Esophagus muscularis mucosa (tissue), 4 donors: ENCODE measurements around the gene TRIM59. TPM values are rescaled to one million over a fixed set of nuclear protein-coding genes. Genes with fewer than 3 reads are reported as not detected.

Experiments used
- DNase-seq: peaks from one replicate; pipeline ENCODE4 v3.0.0-alpha.2; 2017; ENCODE audit errors: extremely low spot score
- H3K27ac ChIP-seq, 4 donors: fragments of 200-600 bp; sonication (generic); replicated peaks in 1 of 4; 1 replicate in 3 of 4; 2 replicates in 1 of 4; pipeline ENCODE4 v1.5.1; 2016 to 2019; ENCODE audit warnings: mild to moderate bottlenecking in 1 of 4
- H3K27me3 ChIP-seq, 4 donors: fragments of 200-600 bp; sonication (generic); one replicate each; pipeline versions ENCODE4 v1.5.1 to v1.6.0; 2016 to 2019
- H3K36me3 ChIP-seq, 4 donors: fragments of 200-600 bp; sonication (generic); one replicate each; pipeline ENCODE4 v1.5.1; 2016 to 2019
- H3K4me1 ChIP-seq, 4 donors: fragments of 200-600 bp; sonication (generic); one replicate each; pipeline ENCODE4 v1.5.1; 2016 to 2019
- H3K4me3 ChIP-seq, 4 donors: fragments of 200-600 bp; sonication (generic); 1 replicate in 2 of 4; 2 replicates in 2 of 4; pipeline ENCODE4 v1.5.1; 2016 to 2019; ENCODE audit warnings: mild to moderate bottlenecking in 4 of 4, moderate library complexity in 1 of 4
- H3K9me3 ChIP-seq, 4 donors: fragments of 200-600 bp; sonication (generic); 1 replicate in 3 of 4; 2 replicates in 1 of 4; pipeline ENCODE4 v1.5.1; 2016 to 2019
- CTCF ChIP-seq, 3 experiments: fragments of 200-600 bp in 2 of 3; fragments of 450-650 bp in 1 of 3; sonication (generic) in 2 of 3; IDR thresholded peaks; one replicate each; pipeline ENCODE4 v1.5.1; 2017 to 2019; ENCODE audit warnings: antibody characterized with exemption in 3 of 3, mild to moderate bottlenecking in 2 of 3, moderate library complexity in 1 of 3
- EP300 ChIP-seq: sonication (generic); formaldehyde crosslinking; IDR thresholded peaks from one replicate; pipeline ENCODE4 v1.6.1; 2017; ENCODE audit warnings: antibody characterized with exemption
- POLR2A ChIP-seq: fragments of 450-650 bp; IDR thresholded peaks from one replicate; pipeline ENCODE4 v1.6.1; 2017; ENCODE audit warnings: antibody characterized with exemption, moderate library complexity, mild to moderate bottlenecking, low read depth
- POLR2AphosphoS5 ChIP-seq, 2 donors: sonication (generic); formaldehyde crosslinking; IDR thresholded peaks; one replicate each; pipeline ENCODE4 v1.6.1; 2017; ENCODE audit warnings: antibody characterized with exemption in 2 of 2
- WGBS: methylation state at CpG from one replicate; pipeline ENCODE4 v1.1.5; 2018; 5-methylcytosine and 5-hydroxymethylcytosine counted together
- intact Hi-C: fragments of 100-400 bp; cut with DNase I; formaldehyde crosslinking; loops from one replicate; pipeline ENCODE4 v1.15.1; 2023
- total RNA-seq, 4 donors: library from RNA; depleted of rRNA; stranded (reverse); fragments of >200 nt; gene quantifications; one replicate each; pipeline versions ENCODE4 v1.1.0 to v1.2.1, GENCODE V29; 2016

TRIM59 gene
- total RNA-seq, 4 donors from 2014 or later: 1.3 to 3.8 (median 1.9) TPM

DNA sequence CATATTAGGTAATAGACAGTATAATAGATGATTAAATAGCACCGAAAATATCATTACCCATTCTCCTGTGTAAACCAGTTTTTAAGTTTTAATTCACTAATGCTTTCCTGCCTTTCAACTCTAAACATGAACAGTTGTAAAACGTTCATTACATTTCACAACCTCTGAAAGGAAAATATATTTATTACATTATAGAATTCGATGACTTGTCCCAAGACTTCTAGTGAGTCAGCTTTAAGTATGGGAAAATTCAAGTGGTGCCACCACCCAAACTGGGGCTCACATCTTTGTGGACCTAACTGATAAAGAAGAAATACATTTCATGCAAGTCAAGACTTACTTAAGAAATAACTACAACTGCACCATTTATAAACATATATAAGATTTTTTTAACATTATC is 2.0 kb downstream of the TRIM59 start:
- TF ChIP-seq CTCF (IDR thresholded peaks at IDR 0.05): no peak
- TF ChIP-seq EP300: no peak
- TF ChIP-seq POLR2AphosphoS5 (IDR thresholded peaks at IDR 0.05): no peak
- no peak for TF ChIP-seq POLR2A
- peaks cover 0 to 11% (median 0%) of the 10 kb centered on the region in 4 donors for H3K9me3 ChIP-seq
- H3K27ac ChIP-seq: no peak overlapping the region
- no peak overlapping the region for H3K4me3 ChIP-seq
- H3K4me1 ChIP-seq: peaks cover 14 to 27% (median 21%) of the 10 kb centered on the region in 4 donors
- intact Hi-C loops: no loop called here
- no peaks in the 10 kb centered on the region for H3K36me3 ChIP-seq
- 48% methylated on average over 3 of the region's 3 CpGs for WGBS
- peaks cover 0 to 22% (median 5%) of the 10 kb centered on the region in 4 donors for H3K27me3 ChIP-seq
- DNase-seq: no peak

GRCh38 chr3:160446522-160447056 is 3.0 kb downstream of the TRIM59 start:
- 93% methylated on average over 13 of the region's 13 CpGs for WGBS
- no peak for TF ChIP-seq POLR2A
- no peak for TF ChIP-seq POLR2AphosphoS5 (IDR thresholded peaks at IDR 0.05)
- no peak for TF ChIP-seq EP300
- TF ChIP-seq CTCF (IDR thresholded peaks at IDR 0.05): no peak

DNA sequence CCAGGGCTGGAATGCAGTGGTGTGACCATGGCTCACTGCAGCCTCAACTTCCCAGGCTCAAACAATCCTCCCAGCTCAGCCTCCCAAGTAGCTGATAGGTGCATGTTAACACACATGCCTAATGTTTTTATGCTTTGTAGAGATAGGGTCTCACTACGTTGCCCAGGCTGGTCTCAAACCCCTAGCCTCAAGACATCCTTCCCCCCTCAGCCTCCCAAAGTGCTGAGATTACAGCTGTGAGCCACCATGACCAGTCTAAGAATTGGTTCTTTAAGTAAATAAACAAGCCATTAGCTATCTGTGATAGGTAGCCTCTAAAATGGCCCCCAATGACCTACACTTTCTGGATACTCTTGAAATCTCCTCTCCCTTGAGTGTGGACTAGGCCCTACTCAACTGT is 3.7 kb downstream of the TRIM59 start:
- H3K4me1 ChIP-seq: peaks cover 14 to 26% (median 21%) of the 10 kb centered on the region in 4 donors
- H3K4me3 ChIP-seq: no peak overlapping the region
- intact Hi-C loops: no loop called here
- TF ChIP-seq POLR2AphosphoS5 (IDR thresholded peaks at IDR 0.05): no peak
- TF ChIP-seq POLR2A: no peak
- TF ChIP-seq CTCF (IDR thresholded peaks at IDR 0.05): no peak
- TF ChIP-seq EP300: no peak
- WGBS: 86% methylated on average over 1 of the region's 1 CpG
- no peaks in the 10 kb centered on the region for H3K36me3 ChIP-seq
- H3K27me3 ChIP-seq: peaks cover 0 to 22% (median 5%) of the 10 kb centered on the region in 4 donors
- H3K9me3 ChIP-seq: peaks cover 0 to 11% (median 0%) of the 10 kb centered on the region in 4 donors
- no peak overlapping the region for H3K27ac ChIP-seq
- no peak for DNase-seq

More at GRCh38 chr3:160446522-160447056, 3.0 kb downstream of the TRIM59 start:
- Histone ChIP-seq H3K4me3 (no peak overlapping the region), H3K9me3 (peaks cover 0 to 11% (median 0%) of the 10 kb centered on the region in 4 donors), H3K27me3 (peaks cover 0 to 22% (median 5%) of the 10 kb centered on the region in 4 donors), H3K4me1 (peaks cover 14 to 27% (median 21%) of the 10 kb centered on the region in 4 donors), H3K27ac (no peak overlapping the region), H3K36me3 (no peaks in the 10 kb centered on the region)
- no peak for DNase-seq
- intact Hi-C loops: no loop called here

DNA sequence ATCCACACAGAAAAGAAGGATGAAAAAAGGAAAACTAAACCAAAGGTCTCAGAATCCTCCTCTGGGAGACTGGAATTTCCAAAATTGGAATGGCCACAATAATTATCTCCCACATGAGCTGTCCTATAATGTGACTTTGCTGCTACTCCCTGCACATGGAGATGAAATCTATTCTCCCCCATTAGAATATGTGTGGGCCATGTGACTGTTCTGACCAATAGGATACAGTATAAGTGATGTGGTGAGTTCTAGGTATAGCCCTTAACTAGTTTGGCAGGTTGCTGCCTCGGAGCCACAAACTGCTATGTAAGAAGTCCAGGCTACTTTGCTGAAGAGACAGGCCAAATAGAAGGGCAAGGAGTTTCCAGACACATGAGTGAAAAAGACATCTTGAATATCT is 5.2 kb downstream of the TRIM59 start:
- H3K36me3 ChIP-seq: no peaks in the 10 kb centered on the region
- intact Hi-C loops: no loop called here
- H3K4me1 ChIP-seq: peaks cover 6 to 12% (median 7%) of the 10 kb centered on the region in 4 donors
- H3K9me3 ChIP-seq: peaks cover 0 to 3% (median 0%) of the 10 kb centered on the region in 4 donors
- peaks cover 0 to 12% (median 1%) of the 10 kb centered on the region in 4 donors for H3K27me3 ChIP-seq
- H3K4me3 ChIP-seq: no peak overlapping the region
- DNase-seq: no peak
- no peak overlapping the region for H3K27ac ChIP-seq
- 93% methylated on average over 1 of the region's 1 CpG for WGBS
- TF ChIP-seq CTCF (IDR thresholded peaks at IDR 0.05) (no peak), POLR2AphosphoS5 (IDR thresholded peaks at IDR 0.05) (no peak), EP300 (no peak), POLR2A (no peak)

DNA sequence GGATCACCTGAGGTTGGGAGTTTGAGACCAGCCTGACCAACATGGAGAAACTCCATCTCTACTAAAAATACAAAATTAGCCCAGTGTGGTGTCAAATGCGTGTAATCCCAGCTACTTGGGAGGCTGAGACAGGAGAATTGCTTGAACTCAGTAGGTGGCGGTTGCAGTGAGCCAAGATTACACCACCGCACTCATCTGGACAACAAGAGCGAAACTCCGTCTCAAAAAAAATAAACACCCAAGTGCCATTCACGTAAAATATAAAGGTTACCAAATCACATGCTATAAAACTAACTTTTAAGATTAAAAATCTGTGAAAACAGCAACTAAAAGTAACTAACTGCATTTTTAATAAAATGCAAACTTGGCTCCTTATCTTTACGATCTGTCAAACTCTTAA is 8.9 kb downstream of the TRIM59 start:
- no peaks in the 10 kb centered on the region for H3K27me3 ChIP-seq
- no peak for DNase-seq

More for the DNA sequence above, 8.9 kb downstream of the TRIM59 start:
- Histone ChIP-seq H3K4me1 (no peaks in the 10 kb centered on the region), H3K27ac (no peak overlapping the region), H3K4me3 (no peak overlapping the region), H3K9me3 (no peaks in the 10 kb centered on the region), H3K36me3 (no peaks in the 10 kb centered on the region)
- no peak for TF ChIP-seq EP300
- TF ChIP-seq POLR2AphosphoS5 (IDR thresholded peaks at IDR 0.05): no peak
- no peak for TF ChIP-seq CTCF (IDR thresholded peaks at IDR 0.05)
- TF ChIP-seq POLR2A: no peak
- WGBS: 96% methylated on average over 7 of the region's 7 CpGs
- intact Hi-C loops: no loop called here
